Esophagus squamous epithelium (tissue), 5 donors: ENCODE results near the gene ITK. TPM values are rescaled to one million over a fixed set of nuclear protein-coding genes. Genes with fewer than 3 reads are reported as not detected.

ENCODE experiments used
- DNase-seq: peaks from one replicate; lab custom pipeline; 2025; lab: John Stamatoyannopoulos, UW
- H3K27ac ChIP-seq, 4 donors: fragments of 200-600 bp; sonication (generic); one replicate each; pipeline ENCODE4 v1.5.1; 2016 to 2019; ENCODE audit warnings: mild to moderate bottlenecking in 1 of 4
- H3K27me3 ChIP-seq, 4 donors: fragments of 200-600 bp; sonication (generic); 1 replicate in 3 of 4; 2 replicates in 1 of 4; pipeline versions ENCODE4 v1.5.1 to v1.6.0; 2017 to 2021; ENCODE audit warnings: antibody characterized with exemption in 1 of 4
- H3K36me3 ChIP-seq, 3 donors: fragments of 200-600 bp; sonication (generic); one replicate each; pipeline ENCODE4 v1.5.1; 2016 to 2019
- H3K4me1 ChIP-seq, 3 donors: fragments of 200-600 bp; sonication (generic); one replicate each; pipeline ENCODE4 v1.5.1; 2017 to 2019
- H3K4me3 ChIP-seq, 4 donors: fragments of 200-600 bp; sonication (generic); 1 replicate in 3 of 4; 2 replicates in 1 of 4; pipeline ENCODE4 v1.5.1; 2016 to 2019; ENCODE audit warnings: mild to moderate bottlenecking in 2 of 4, moderate library complexity in 1 of 4
- H3K9me3 ChIP-seq, 3 donors: fragments of 200-600 bp; sonication (generic); one replicate each; pipeline ENCODE4 v1.5.1; 2016 to 2019
- CTCF ChIP-seq, 6 experiments: fragments of 450-650 bp in 4 of 6; fragments of 200-600 bp in 2 of 6; sonication (generic) in 2 of 6; IDR thresholded peaks; one replicate each; pipeline ENCODE4 v1.5.1; 2016 to 2019; ENCODE audit warnings: antibody characterized with exemption in 6 of 6, mild to moderate bottlenecking in 4 of 6, moderate library complexity in 4 of 6
- POLR2A ChIP-seq, 4 donors: fragments of 450-650 bp; IDR thresholded peaks; one replicate each; pipeline ENCODE4 v1.6.1; 2017; ENCODE audit warnings: antibody characterized with exemption in 4 of 4, mild to moderate bottlenecking in 4 of 4, moderate library complexity in 3 of 4
- WGBS, 2 donors: methylation state at CpG; one replicate each; pipeline ENCODE4 v1.1.5; 2018; 5-methylcytosine and 5-hydroxymethylcytosine counted together
- intact Hi-C: fragments of 100-400 bp; cut with DNase I; formaldehyde crosslinking; loops from one replicate; pipeline ENCODE4 v1.15.0; 2022
- total RNA-seq, 4 donors: library from RNA; depleted of rRNA; stranded (reverse); fragments of >200 nt; gene quantifications; one replicate each; pipeline ENCODE4 v1.1.0, GENCODE V29; 2016
- donor health status: DM: yes; HTN: yes; CAD: no.

The ITK gene
- total RNA-seq, 4 donors from 2014 or later: 0.53 to 5.1 (median 3.9) TPM

DNA sequence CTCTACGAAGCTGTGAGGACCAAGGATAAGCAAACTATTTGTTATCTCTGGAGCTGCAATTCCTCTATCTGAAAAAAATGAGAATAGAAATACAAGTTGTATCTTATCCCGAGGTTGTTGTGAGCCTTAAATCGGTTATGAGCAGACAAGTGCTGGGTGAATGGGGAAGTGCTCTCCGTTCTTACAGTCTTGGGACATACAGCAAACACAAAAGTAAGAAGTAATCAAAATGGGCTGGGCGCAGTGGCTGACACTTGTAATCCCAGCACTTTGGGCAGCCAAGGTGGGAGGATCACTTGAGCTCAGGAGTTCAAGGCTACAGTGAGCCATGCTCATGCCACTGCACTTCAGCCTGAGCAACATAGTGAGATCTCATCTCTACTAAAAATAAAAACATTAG is 31.7 kb downstream of the ITK start:
- TF ChIP-seq POLR2A (IDR thresholded peaks at IDR 0.05) (no peak), CTCF (IDR thresholded peaks at IDR 0.05) (no peak)
- WGBS, 2 donors: 77 to 82% methylated on average over 5 of the region's 5 CpGs
- intact Hi-C loops: no loop called here
- Histone ChIP-seq H3K27me3 (no peaks in the 10 kb centered on the region), H3K4me3 (no peak overlapping the region), H3K9me3 (no peaks in the 10 kb centered on the region), H3K4me1 (no peaks in the 10 kb centered on the region), H3K27ac (no peak overlapping the region), H3K36me3 (no peaks in the 10 kb centered on the region)
- DNase-seq: no peak

- TF ChIP-seq POLR2A (IDR thresholded peaks at IDR 0.05) (no peak), CTCF (IDR thresholded peaks at IDR 0.05) (no peak)
- H3K36me3 ChIP-seq: no peaks in the 10 kb centered on the region
- intact Hi-C loops: no loop called here
- WGBS, 2 donors: 69 to 82% methylated on average over 7 of the region's 7 CpGs
- H3K9me3 ChIP-seq: no peaks in the 10 kb centered on the region
- DNase-seq: no peak
- no peaks in the 10 kb centered on the region for H3K27me3 ChIP-seq
- H3K27ac ChIP-seq: no peak overlapping the region
- no peaks in the 10 kb centered on the region for H3K4me1 ChIP-seq
- no peak overlapping the region for H3K4me3 ChIP-seq
Observed at GRCh38 chr5:157213527-157214243, 33.0 kb downstream of the ITK start.

DNA sequence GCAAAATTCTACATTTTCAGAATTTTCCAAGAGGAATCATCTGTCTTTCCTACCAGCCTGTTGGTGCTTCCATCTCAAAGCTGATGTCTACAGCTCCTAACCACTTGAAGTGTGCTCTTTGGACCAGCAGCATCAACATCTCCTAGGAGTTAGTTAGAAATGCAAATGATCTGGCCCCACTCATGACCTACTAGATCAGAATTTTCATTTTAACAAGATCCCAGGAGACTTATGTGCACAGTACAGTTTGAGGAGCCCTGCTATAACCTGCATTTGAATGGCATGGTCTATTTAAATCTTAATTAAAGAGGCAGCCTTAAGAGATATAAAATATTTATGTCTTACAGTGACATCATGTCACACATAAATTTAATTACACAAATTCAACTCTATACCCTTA is 33.8 kb downstream of the ITK start:
- TF ChIP-seq CTCF (IDR thresholded peaks at IDR 0.05): no peak
- intact Hi-C loops: no loop called here
- Histone ChIP-seq H3K36me3 (no peaks in the 10 kb centered on the region), H3K27me3 (no peaks in the 10 kb centered on the region), H3K4me3 (no peak overlapping the region), H3K9me3 (no peaks in the 10 kb centered on the region), H3K4me1 (no peaks in the 10 kb centered on the region), H3K27ac (no peak overlapping the region)
- DNase-seq: no peak

DNA sequence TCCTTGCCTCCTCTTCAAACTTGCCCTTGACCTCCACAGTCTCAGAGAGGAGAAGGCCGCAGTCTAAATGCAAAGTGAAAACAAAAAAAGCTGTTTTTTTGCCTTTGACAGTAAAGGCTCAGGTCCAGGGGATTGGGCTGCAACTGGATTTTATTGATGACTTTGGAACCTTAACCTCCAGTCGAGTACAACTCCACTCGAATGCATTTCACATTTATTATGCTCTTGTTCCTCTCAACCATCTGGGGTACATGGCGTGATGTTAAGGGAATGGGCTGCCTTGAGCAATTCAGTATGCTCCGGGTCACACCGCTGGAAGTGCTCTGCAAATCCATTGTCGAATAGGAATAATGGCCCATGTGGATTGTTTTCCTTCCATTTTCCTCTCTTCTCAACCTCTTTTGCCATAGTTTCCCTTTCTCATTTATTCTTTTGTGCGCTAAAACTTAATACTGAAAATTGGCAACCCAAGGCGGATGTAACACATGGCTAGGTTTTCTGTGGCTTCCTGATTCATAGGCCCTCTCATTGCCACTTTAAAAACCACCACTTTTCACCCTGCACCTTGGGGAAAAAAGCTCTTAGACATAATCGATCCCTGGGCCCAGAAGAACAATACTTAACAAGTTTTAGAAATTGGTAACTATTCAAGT is 34.3 kb downstream of the ITK start:
- H3K9me3 ChIP-seq: no peaks in the 10 kb centered on the region
- no peaks in the 10 kb centered on the region for H3K4me1 ChIP-seq
- H3K27me3 ChIP-seq: no peaks in the 10 kb centered on the region
- no peak overlapping the region for H3K27ac ChIP-seq
- no peak for TF ChIP-seq CTCF (IDR thresholded peaks at IDR 0.05)
- no peak for TF ChIP-seq POLR2A (IDR thresholded peaks at IDR 0.05)
- H3K36me3 ChIP-seq: no peaks in the 10 kb centered on the region
- no peak for DNase-seq
- 68 to 75% methylated on average over 10 of the region's 10 CpGs for WGBS, 2 donors
- intact Hi-C loops: no loop called here
- no peak overlapping the region for H3K4me3 ChIP-seq

DNA sequence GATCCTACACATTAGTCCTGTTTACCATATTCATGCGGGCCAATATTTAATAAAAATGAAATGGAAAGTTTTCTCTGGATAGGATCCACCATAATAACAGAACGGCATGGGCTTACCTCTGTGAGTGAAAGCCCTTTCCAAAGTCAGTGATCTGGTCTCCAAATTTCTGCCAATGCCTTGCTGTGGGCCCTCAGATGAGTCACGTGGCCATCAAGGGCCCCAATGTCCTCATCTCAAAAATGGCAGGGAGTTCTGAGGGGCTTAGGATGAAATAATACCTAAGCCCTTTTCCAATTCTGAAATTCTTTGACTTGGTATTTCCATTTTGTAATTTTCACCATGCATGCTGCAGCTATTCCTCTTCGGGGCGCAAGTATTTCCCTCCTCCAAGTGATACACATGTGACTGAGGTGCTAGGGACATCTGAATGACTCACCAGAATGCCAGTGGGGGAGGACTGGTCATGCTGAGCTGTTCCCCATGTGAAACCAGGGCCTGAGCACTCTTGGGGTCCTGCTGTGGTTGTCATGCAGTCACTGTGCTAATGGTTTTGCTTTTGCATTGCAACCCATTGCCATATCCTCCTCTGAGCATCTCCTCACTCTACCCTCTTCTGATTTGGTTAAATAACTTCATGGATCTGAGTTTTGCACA is 35.0 kb downstream of the ITK start:
- no peak for TF ChIP-seq POLR2A (IDR thresholded peaks at IDR 0.05)
- TF ChIP-seq CTCF (IDR thresholded peaks at IDR 0.05): no peak
- WGBS, 2 donors: 73% methylated on average over 5 of the region's 5 CpGs
- intact Hi-C loops: no loop called here
- H3K4me1 ChIP-seq: no peaks in the 10 kb centered on the region
- H3K27ac ChIP-seq: no peak overlapping the region
- H3K36me3 ChIP-seq: no peaks in the 10 kb centered on the region
- no peaks in the 10 kb centered on the region for H3K27me3 ChIP-seq
- H3K9me3 ChIP-seq: no peaks in the 10 kb centered on the region
- no peak for DNase-seq
- no peak overlapping the region for H3K4me3 ChIP-seq
